ENCODE data around the gene TCEAL1. TPM values are rescaled to one million over a fixed set of nuclear protein-coding genes. Genes with fewer than 3 reads are reported as not detected.
"Not testable (repeated sequence)": the region's sequence is repeated elsewhere in the genome, so short reads cannot be mapped to it uniquely, and the experiment has no call there.

The TCEAL1 gene
- total RNA-seq, 1 donor from 2014 or later: 22.9 TPM

GRCh38 chrX:103630171-103630511 lies 1.4 kb downstream of the TCEAL1 start:
- Histone ChIP-seq H3K4me3 (peak overlapping the region; percentile 78), H3K27ac (replicated peaks) (peak overlapping the region; percentile 95), H3K9me3 (replicated peaks) (no peaks in the 10 kb centered on the region), H3K36me3 (no peaks in the 10 kb centered on the region), H3K4me1 (peaks cover 30% of the 10 kb centered on the region), H3K27me3 (ENCODE audit: low read depth) (no peaks in the 10 kb centered on the region)
- TF ChIP-seq, protein P1, sequence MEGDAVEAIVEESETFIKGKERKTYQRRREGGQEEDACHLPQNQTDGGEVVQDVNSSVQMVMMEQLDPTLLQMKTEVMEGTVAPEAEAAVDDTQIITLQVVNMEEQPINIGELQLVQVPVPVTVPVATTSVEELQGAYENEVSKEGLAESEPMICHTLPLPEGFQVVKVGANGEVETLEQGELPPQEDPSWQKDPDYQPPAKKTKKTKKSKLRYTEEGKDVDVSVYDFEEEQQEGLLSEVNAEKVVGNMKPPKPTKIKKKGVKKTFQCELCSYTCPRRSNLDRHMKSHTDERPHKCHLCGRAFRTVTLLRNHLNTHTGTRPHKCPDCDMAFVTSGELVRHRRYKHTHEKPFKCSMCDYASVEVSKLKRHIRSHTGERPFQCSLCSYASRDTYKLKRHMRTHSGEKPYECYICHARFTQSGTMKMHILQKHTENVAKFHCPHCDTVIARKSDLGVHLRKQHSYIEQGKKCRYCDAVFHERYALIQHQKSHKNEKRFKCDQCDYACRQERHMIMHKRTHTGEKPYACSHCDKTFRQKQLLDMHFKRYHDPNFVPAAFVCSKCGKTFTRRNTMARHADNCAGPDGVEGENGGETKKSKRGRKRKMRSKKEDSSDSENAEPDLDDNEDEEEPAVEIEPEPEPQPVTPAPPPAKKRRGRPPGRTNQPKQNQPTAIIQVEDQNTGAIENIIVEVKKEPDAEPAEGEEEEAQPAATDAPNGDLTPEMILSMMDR (IDR thresholded peaks at IDR 0.05; ENCODE audit: borderline replicate concordance): no peak
- intact Hi-C loops (cut with micrococcal nuclease): no loop called here
- DNase-seq: no peak

DNA sequence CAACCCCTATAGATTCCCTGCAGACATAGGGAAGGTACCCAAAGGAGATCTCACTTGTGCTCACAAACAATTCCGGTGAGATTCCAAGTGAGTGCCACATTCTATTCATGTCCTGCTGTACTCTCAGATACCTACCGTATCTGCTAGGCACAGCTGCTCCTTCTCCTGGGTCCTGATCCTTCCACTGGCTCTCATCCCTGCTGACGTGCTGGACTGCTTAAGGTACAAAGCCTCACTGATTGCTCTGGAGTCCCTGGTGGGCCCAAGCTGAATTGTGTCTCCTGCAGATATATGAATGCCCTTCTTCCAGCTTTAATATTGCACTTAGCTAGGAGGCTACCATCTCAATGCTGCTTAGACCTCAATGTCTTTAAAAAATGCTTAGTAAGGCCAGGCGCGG lies 2.4 kb downstream of the TCEAL1 start:
- H3K36me3 ChIP-seq: no peaks in the 10 kb centered on the region
- TF ChIP-seq, protein P1 (IDR thresholded peaks at IDR 0.05; ENCODE audit: borderline replicate concordance): no peak
- DNase-seq: no peak
- intact Hi-C loops (cut with micrococcal nuclease): no loop called here
- H3K27me3 ChIP-seq (ENCODE audit: low read depth): no peaks in the 10 kb centered on the region
- H3K4me3 ChIP-seq: no peak overlapping the region
- H3K27ac ChIP-seq (replicated peaks): no peak overlapping the region
- no peaks in the 10 kb centered on the region for H3K9me3 ChIP-seq (replicated peaks)
- H3K4me1 ChIP-seq: peaks cover 28% of the 10 kb centered on the region

DNA sequence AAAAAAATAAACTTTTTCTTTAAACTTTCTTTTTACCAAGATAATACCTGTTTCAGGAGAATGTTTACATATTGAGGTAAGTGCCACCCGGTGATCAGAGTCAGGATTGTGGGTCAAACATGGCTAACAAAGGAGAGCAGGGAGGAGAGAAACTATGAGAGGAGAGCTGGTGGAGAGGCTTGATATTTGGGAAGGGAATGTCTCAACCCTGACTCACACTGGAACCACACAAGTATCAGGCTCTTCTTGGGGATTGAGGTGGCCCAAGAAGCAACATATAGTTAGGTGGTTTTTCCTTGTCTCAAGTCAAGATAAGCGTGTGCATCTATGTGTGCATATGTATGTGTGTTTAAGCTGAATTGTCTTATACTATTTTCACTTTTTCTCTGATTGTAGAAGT lies 6.7 kb downstream of the TCEAL1 start:
- TF ChIP-seq, protein P1 (IDR thresholded peaks at IDR 0.05; ENCODE audit: borderline replicate concordance): no peak
- H3K36me3 ChIP-seq: no peaks in the 10 kb centered on the region
- H3K4me1 ChIP-seq: peaks cover under 1% of the 10 kb centered on the region
- intact Hi-C loops (cut with micrococcal nuclease): no loop called here
- no peaks in the 10 kb centered on the region for H3K9me3 ChIP-seq (replicated peaks)
- H3K27ac ChIP-seq (replicated peaks): no peak overlapping the region
- no peak for DNase-seq
- H3K27me3 ChIP-seq (ENCODE audit: low read depth): no peaks in the 10 kb centered on the region
- H3K4me3 ChIP-seq: no peak overlapping the region

DNA sequence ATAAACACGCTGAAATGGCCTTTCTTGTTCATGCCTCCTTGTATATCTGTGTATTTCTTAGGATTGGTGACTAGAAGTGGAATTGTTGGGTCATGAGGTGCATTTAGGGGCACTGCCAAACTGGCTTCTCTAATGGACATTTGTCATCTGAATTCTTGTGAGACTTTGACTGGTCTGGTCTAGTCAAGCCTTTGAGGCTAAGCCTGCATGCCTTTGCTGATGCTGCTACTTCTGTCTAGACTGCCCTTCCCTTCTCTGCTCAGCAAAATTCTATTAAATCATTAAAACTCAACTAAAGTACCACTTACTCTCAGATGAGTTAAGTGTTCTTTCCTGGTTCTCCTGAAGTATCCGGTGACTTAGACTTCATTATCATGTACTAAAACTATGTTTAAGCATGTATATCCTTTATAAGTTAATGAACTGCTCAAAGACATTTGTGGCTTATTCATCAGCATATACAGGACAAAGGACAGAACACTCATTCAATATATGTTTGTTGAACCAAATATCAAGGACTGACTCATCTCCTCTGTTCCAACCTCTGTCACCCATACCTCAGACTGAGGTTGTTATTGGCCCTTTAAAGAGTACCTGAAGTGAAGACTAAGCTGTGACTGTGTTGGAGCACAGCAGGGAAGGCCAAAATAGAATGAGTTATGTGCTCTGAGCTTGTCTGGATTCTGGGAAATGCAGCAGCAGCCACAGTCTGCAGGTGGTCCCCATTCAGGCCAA lies 9.0 kb downstream of the TCEAL1 start:
- Histone ChIP-seq H3K27me3 (ENCODE audit: low read depth) (no peaks in the 10 kb centered on the region), H3K4me1 (no peaks in the 10 kb centered on the region), H3K9me3 (replicated peaks) (no peaks in the 10 kb centered on the region), H3K36me3 (no peaks in the 10 kb centered on the region), H3K4me3 (no peak overlapping the region), H3K27ac (replicated peaks) (no peak overlapping the region)
- no peak for DNase-seq
- TF ChIP-seq, protein P1 (IDR thresholded peaks at IDR 0.05; ENCODE audit: borderline replicate concordance): no peak
- intact Hi-C loops (cut with micrococcal nuclease): no loop called here

GRCh38 chrX:103638479-103639346 lies 9.9 kb downstream of the TCEAL1 start:
- H3K4me1 ChIP-seq; H3K36me3 ChIP-seq; H3K27me3 ChIP-seq (ENCODE audit: low read depth); H3K9me3 ChIP-seq (replicated peaks); H3K27ac ChIP-seq (replicated peaks); H3K4me3 ChIP-seq; DNase-seq; intact Hi-C loops (cut with micrococcal nuclease): not testable (repeated sequence)
